Mesendoderm (in vitro differentiated cells): ENCODE data around the gene CA7.

Source experiments
- DNase-seq: peaks from one replicate; pipeline ENCODE4 v3.0.0; 2013
- H2AK5ac ChIP-seq: 2 replicates; pipeline ENCODE4 v1.6.1; 2013; ENCODE audit warnings: low read length, inconsistent platforms
- H2BK120ac ChIP-seq: 2 replicates; pipeline ENCODE4 v1.6.1; 2013; ENCODE audit warnings: low read depth, mild to moderate bottlenecking, low read length, moderate library complexity, mixed read lengths
- H2BK15ac ChIP-seq: replicated peaks from 2 replicates; pipeline ENCODE4 v1.6.1; 2013; ENCODE audit warnings: low read depth, mild to moderate bottlenecking, moderate library complexity
- H2BK5ac ChIP-seq: 2 replicates; pipeline ENCODE4 v1.6.1; 2013; ENCODE audit warnings: low read length, inconsistent platforms
- H3K18ac ChIP-seq: 2 replicates; pipeline ENCODE4 v1.6.1; 2013; ENCODE audit warnings: mild to moderate bottlenecking, low read length, mixed read lengths
- H3K23ac ChIP-seq: one replicate; pipeline ENCODE4 v1.6.1; 2013; ENCODE audit warnings: low read length
- H3K27ac ChIP-seq: 2 replicates; pipeline ENCODE4 v1.5.1; 2013; ENCODE audit warnings: low read depth, mild to moderate bottlenecking, inconsistent platforms, low read length, moderate library complexity
- H3K27me3 ChIP-seq: 2 replicates; pipeline ENCODE4 v1.6.1; 2013; ENCODE audit warnings: low read length, control low read depth, mild to moderate bottlenecking, inconsistent platforms; ENCODE audit not compliant: insufficient read depth, poor library complexity
- H3K36me3 ChIP-seq: 2 replicates; pipeline ENCODE4 v1.6.1; 2013; ENCODE audit warnings: low read length, inconsistent platforms; ENCODE audit not compliant: control insufficient read depth, insufficient read depth
- H3K4ac ChIP-seq: one replicate; pipeline ENCODE4 v1.6.1; 2013; ENCODE audit warnings: low read depth, mild to moderate bottlenecking, low read length, moderate library complexity
- H3K4me1 ChIP-seq: 2 replicates; pipeline ENCODE4 v1.6.1; 2013; ENCODE audit warnings: low read depth, low read length, inconsistent platforms; ENCODE audit not compliant: control insufficient read depth
- H3K4me2 ChIP-seq: 2 replicates; pipeline ENCODE4 v1.6.1; 2013; ENCODE audit warnings: low read length
- H3K4me3 ChIP-seq: 2 replicates; pipeline ENCODE4 v1.5.1; 2013; ENCODE audit warnings: mild to moderate bottlenecking, low read length
- H3K56ac ChIP-seq: one replicate; pipeline ENCODE4 v1.6.1; 2013; ENCODE audit warnings: low read length
- H3K79me1 ChIP-seq: 2 replicates; pipeline ENCODE4 v1.6.1; 2013; ENCODE audit warnings: low read length, inconsistent platforms
- H3K79me2 ChIP-seq: 2 replicates; pipeline ENCODE4 v1.6.1; 2013; ENCODE audit warnings: mild to moderate bottlenecking, low read length; ENCODE audit not compliant: control insufficient read depth, insufficient read depth
- H3K9ac ChIP-seq: 2 replicates; pipeline ENCODE4 v1.6.1; 2013; ENCODE audit warnings: low read length, inconsistent platforms
- H4K5ac ChIP-seq: one replicate; pipeline ENCODE4 v1.6.1; 2013; ENCODE audit warnings: low read length
- H4K8ac ChIP-seq: one replicate; pipeline ENCODE4 v1.6.1; 2013; ENCODE audit warnings: low read depth, mild to moderate bottlenecking, control low read depth, low read length, moderate library complexity
- WGBS: extraction: QIAGEN DNeasy Blood & Tissue Kit; methylation state at CpG from one replicate; pipeline ENCODE4 v1.1.7; 2013; ENCODE audit warnings: low lambda C conversion rate, missing lambda C conversion rate; ENCODE audit not compliant: insufficient coverage; ENCODE audit errors: extremely low coverage; 5-methylcytosine and 5-hydroxymethylcytosine counted together

The CA7 gene

DNA sequence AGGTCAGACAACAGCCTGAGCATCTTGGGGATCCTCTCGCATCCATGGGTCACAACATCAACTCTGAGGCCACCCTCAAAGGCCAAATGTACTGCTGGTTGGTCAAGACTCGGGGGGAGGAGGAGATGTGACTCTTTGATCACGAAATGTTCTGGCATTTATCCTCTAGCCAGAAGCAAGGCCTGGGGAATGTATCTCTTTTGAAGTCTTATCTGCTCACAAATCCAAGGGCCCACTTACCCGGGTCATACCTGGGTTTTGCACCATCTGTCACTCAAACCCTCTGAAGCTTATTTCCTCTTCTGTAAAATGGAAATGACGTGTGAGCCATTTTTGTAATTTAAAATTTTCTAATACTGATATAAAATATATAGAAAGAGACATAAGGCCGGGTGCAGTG is 13.2 kb downstream of the CA7 start:
- Histone ChIP-seq H3K18ac (no peak overlapping the region), H2BK120ac (no peak overlapping the region), H3K4me3 (no peak overlapping the region), H2AK5ac (no peak overlapping the region), H2BK15ac (no peak overlapping the region), H3K4me2 (no peak overlapping the region), H3K79me2 (no peaks in the 10 kb centered on the region), H2BK5ac (no peak overlapping the region), H3K9ac (no peak overlapping the region), H3K79me1 (no peaks in the 10 kb centered on the region), H3K36me3 (no peaks in the 10 kb centered on the region), H4K8ac (no peak overlapping the region), H3K27ac (no peak overlapping the region), H3K4me1 (no peaks in the 10 kb centered on the region), H3K23ac (no peak overlapping the region), H4K5ac (no peak overlapping the region), H3K4ac (no peak overlapping the region), H3K56ac (no peak overlapping the region), H3K27me3 (no peaks in the 10 kb centered on the region)
- no peak for DNase-seq
- WGBS = no CpG with 5 or more reads among the region's 6 CpGs

DNA sequence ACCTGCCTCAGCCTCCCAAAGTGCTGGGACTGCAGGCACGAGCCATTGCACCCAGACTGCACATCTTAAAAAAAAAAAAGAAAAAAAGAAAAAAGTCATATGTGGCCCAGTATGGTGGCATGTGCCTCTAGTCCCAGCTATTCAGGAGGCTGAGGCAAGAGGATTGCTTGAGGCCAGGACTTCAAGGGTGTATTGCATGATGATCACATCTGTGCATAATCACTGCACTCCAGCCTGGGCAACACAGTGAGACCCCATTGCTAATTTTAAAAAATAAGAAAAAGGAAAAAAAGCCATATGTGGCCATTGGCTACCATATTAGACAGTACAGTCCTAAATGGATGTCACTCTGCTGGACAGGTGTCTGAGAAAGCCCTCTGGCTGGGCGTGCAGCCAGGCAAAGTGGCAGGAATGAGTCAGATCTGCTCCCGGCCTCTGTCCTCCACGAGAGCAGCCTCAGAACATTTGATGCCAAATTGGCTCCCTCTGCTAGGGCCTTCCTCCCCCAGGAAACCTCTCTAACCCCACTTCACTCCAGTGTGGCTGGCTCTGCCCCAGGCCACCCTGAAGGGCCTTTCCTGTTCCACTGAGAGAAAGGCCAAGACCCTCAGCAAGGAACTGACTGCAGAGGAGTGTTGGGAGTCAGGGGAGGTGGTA is 14.7 kb downstream of the CA7 start:
- Histone ChIP-seq H3K56ac (no peak overlapping the region), H3K27me3 (no peaks in the 10 kb centered on the region), H4K8ac (no peak overlapping the region), H3K27ac (no peak overlapping the region), H3K4me2 (no peak overlapping the region), H3K9ac (no peak overlapping the region), H3K4ac (no peak overlapping the region), H2AK5ac (no peak overlapping the region), H3K4me1 (no peaks in the 10 kb centered on the region), H3K79me2 (no peaks in the 10 kb centered on the region), H3K36me3 (no peaks in the 10 kb centered on the region), H4K5ac (no peak overlapping the region), H2BK15ac (no peak overlapping the region), H2BK5ac (no peak overlapping the region), H3K18ac (no peak overlapping the region), H2BK120ac (no peak overlapping the region), H3K23ac (no peak overlapping the region), H3K79me1 (no peaks in the 10 kb centered on the region), H3K4me3 (no peak overlapping the region)
- WGBS = no CpG with 5 or more reads among the region's 4 CpGs
- DNase-seq = no peak

DNA sequence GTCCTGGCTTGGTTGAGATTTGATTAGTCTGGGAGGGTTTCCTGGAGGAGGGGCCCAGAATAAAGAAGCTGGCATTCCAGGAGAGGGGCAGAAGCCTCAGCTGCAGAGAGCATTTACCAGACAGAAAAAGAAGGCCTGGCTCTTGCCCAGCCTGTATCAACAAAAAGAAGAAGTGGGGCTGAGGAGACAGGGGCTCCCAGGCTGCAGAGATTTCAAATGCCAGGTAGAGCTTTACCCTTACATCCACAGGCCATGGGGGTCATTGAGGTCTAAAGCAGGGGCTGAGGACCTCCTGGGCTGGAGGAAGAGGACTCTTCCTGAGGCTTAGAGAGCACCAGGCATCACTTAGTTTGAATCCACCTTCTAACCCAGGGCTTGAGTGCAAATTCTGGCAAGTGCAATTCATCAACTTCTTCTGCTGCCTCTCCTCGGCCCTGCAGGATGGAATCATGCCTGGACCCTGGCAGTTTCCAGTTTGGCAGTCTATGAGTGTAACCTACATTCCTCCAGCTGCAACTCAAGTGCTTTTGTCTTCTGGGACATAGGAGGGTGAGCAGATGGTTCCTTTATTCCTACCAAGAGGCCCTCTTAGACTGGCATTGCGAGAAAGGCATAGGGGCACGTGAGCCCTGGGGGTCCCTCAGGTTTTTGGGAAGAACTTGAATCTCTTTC is 15.3 kb downstream of the CA7 start:
- no peak overlapping the region for H4K5ac ChIP-seq
- H2AK5ac ChIP-seq = no peak overlapping the region
- H3K79me2 ChIP-seq = no peaks in the 10 kb centered on the region
- H3K9ac ChIP-seq = no peak overlapping the region
- H2BK120ac ChIP-seq = no peak overlapping the region
- H3K4me2 ChIP-seq = no peak overlapping the region
- no peak overlapping the region for H3K27ac ChIP-seq
- H2BK15ac ChIP-seq = no peak overlapping the region
- H3K56ac ChIP-seq = no peak overlapping the region
- no peak overlapping the region for H3K18ac ChIP-seq
- no peaks in the 10 kb centered on the region for H3K4me1 ChIP-seq
- no peak overlapping the region for H3K23ac ChIP-seq
- DNase-seq = no peak
- no peak overlapping the region for H3K4me3 ChIP-seq
- H4K8ac ChIP-seq = no peak overlapping the region
- no peaks in the 10 kb centered on the region for H3K36me3 ChIP-seq
- no peaks in the 10 kb centered on the region for H3K79me1 ChIP-seq
- H3K27me3 ChIP-seq = no peaks in the 10 kb centered on the region
- H2BK5ac ChIP-seq = no peak overlapping the region
- H3K4ac ChIP-seq = no peak overlapping the region
- no CpG with 5 or more reads among the region's 3 CpGs for WGBS

DNA sequence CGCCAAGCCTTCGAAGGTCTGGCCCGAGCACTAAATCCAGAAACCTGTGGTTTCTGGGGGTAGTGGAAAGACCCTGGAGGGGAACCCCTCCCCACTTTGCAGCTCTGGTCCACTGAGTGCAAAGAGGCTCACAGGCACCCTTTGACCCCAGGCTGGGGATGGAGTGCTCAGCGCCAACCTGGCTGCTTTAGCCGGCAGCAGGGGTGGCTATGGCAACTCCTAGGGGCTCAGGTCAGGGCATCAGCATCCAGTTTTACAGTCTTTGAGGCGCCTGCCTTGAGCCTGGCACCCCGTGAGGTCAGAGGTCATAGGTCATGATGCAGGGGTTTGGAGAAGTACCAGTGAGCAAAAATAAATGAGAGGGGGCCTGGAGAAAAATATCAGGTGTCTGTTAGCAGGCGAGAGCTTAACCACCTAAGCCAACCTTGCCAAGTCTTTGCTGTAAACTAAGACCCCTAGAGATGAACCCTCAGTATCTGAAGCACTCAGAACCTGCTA is 17.9 kb downstream of the CA7 start:
- no peak overlapping the region for H3K18ac ChIP-seq
- no peak overlapping the region for H3K56ac ChIP-seq
- no peaks in the 10 kb centered on the region for H3K79me1 ChIP-seq
- H3K4ac ChIP-seq = no peak overlapping the region
- no peak overlapping the region for H2AK5ac ChIP-seq
- DNase-seq = no peak
- H2BK5ac ChIP-seq = no peak overlapping the region
- no peaks in the 10 kb centered on the region for H3K36me3 ChIP-seq
- H2BK120ac ChIP-seq = no peak overlapping the region
- H3K23ac ChIP-seq = no peak overlapping the region
- no peak overlapping the region for H3K4me3 ChIP-seq
- no peak overlapping the region for H4K8ac ChIP-seq
- no peaks in the 10 kb centered on the region for H3K27me3 ChIP-seq
- no peaks in the 10 kb centered on the region for H3K79me2 ChIP-seq
- H3K9ac ChIP-seq = no peak overlapping the region
- H2BK15ac ChIP-seq = no peak overlapping the region
- H3K4me1 ChIP-seq = no peaks in the 10 kb centered on the region
- H3K4me2 ChIP-seq = no peak overlapping the region
- WGBS = no CpG with 5 or more reads among the region's 8 CpGs
- H4K5ac ChIP-seq = no peak overlapping the region
- H3K27ac ChIP-seq = no peak overlapping the region

DNA sequence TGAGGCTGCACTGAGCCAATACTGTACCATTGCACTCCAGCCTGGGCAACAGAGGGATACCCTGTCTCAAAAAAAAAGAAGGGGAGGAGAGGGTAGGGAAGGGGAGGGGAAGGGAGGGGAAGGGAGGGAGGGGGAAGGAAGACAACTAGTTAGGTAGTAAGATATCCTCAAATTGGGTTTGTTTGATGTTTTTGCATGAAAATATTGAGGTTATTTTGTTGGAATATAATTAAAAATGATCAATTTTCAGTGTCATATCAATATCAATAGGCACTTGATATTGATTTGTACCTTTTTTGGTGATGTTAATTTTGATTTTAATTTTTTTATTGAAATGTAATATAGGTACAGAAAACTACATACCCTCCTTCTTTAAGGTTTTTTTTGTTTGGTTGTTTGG is 19.5 kb downstream of the CA7 start:
- Histone ChIP-seq H3K79me2 (no peaks in the 10 kb centered on the region), H3K4me3 (no peak overlapping the region), H2BK120ac (no peak overlapping the region), H2AK5ac (no peak overlapping the region), H2BK15ac (no peak overlapping the region), H3K27ac (no peak overlapping the region), H2BK5ac (no peak overlapping the region), H3K56ac (no peak overlapping the region), H3K4ac (no peak overlapping the region), H3K27me3 (no peaks in the 10 kb centered on the region), H3K4me2 (no peak overlapping the region), H4K5ac (no peak overlapping the region), H3K9ac (no peak overlapping the region), H3K23ac (no peak overlapping the region), H3K18ac (no peak overlapping the region), H3K79me1 (no peaks in the 10 kb centered on the region), H4K8ac (no peak overlapping the region), H3K4me1 (no peaks in the 10 kb centered on the region), H3K36me3 (no peaks in the 10 kb centered on the region)
- no peak for DNase-seq

DNA sequence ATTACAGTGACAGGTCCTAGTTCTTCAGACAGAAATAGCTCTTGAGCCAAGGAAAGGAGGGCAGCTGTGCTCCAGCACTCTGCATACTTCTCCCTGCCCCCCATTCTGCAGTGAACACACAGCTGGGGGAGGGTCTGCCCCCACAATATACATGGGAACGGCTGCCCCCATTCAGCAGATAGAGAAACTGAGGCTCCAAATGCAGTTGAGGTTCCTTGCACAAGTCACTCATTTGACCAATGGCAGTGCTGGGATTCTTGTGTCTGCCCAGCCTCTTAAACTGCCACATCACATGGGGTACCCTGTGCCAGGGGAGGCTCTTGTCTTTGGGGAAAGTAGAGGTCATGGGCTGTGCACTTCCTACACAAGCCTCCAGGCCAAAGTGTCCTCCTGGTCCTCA is 25.2 kb downstream of the CA7 start:
- Histone ChIP-seq H3K9ac (no peak overlapping the region), H3K4me1 (no peaks in the 10 kb centered on the region), H3K56ac (no peak overlapping the region)

More for the DNA sequence above, 25.2 kb downstream of the CA7 start:
- Histone ChIP-seq H3K4me3 (no peak overlapping the region), H3K36me3 (no peaks in the 10 kb centered on the region), H4K5ac (no peak overlapping the region), H2AK5ac (no peak overlapping the region), H3K79me1 (no peaks in the 10 kb centered on the region), H3K23ac (no peak overlapping the region), H4K8ac (no peak overlapping the region), H3K27me3 (no peaks in the 10 kb centered on the region), H3K4ac (no peak overlapping the region), H3K79me2 (no peaks in the 10 kb centered on the region), H2BK15ac (no peak overlapping the region), H2BK5ac (no peak overlapping the region), H2BK120ac (no peak overlapping the region), H3K27ac (no peak overlapping the region), H3K18ac (no peak overlapping the region), H3K4me2 (no peak overlapping the region)
- DNase-seq = no peak
- WGBS = no CpG with 5 or more reads among the region's 1 CpG
